Choroid plexus epithelial cell (primary cell): ENCODE data around the gene TRAPPC3L.
A peak's percentile ranks its signal among the peaks of the same experiment; 100 is the strongest.

Source experiments
- DNase-seq: peaks from one replicate; pipeline ENCODE4 v3.0.0-alpha.2; 2010; ENCODE audit warnings: low read depth
- H3K4me3 ChIP-seq: 2 replicates; pipeline ENCODE4 v1.5.1; 2011; ENCODE audit warnings: low read depth, mild to moderate bottlenecking, control low read depth, low read length, moderate library complexity
- CTCF ChIP-seq: conservative IDR thresholded peaks from 2 replicates; pipeline ENCODE4 v1.5.1; 2011; ENCODE audit warnings: low read depth, mild to moderate bottlenecking, control low read depth, inconsistent platforms, low read length, moderate library complexity

The TRAPPC3L gene

GRCh38 chr6:116568111-116568510 is 22.6 kb upstream of the TRAPPC3L start:
- H3K4me3 ChIP-seq: no peak overlapping the region
- no peak for TF ChIP-seq CTCF
- DNase-seq: no peak

GRCh38 chr6:116564921-116565872 is 19.7 kb upstream of the TRAPPC3L start:
- peak overlapping the region; percentile 51 for H3K4me3 ChIP-seq
- DNase-seq: no peak
- TF ChIP-seq CTCF: no peak

DNA sequence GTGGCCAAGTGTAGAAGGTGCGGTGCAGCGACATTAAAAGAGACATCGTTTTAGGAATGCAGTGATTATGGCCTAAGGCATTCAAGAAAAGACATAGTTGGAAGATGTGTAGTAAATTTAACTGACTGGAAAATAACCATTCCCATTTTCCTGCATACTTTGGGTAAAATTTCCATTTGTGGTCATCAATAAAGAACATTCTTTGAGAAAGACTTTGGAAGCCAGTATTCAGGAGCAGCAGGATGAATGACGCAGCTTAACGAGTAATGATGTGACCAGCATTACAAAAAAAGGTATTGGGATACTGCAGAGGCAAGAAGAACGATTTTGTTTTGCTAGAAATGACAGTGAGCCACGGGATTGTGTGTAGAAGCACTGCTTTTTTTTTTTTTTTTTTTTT is 18.8 kb upstream of the TRAPPC3L start:
- no peak for TF ChIP-seq CTCF
- H3K4me3 ChIP-seq: no peak overlapping the region
- no peak for DNase-seq

DNA sequence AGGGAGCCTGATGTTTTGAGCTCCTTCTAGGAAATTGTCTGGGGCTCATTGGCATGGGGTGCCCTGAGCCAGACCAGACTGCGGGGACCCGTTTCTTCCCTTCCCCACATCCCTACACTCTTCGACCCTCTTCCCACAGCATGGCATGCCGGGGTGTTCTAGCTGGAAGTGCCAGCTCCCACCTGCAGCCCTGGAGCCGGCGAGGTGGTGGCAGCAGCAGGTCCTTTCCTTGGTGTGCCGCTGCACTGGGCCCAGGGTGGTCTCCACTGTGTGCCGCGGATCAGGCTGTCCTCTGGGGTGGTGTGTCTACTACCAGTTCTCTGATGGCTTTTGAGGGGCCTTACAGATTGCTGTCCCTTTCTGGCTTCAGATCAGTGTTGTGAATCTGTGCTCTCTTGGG is 18.3 kb upstream of the TRAPPC3L start:
- no peak overlapping the region for H3K4me3 ChIP-seq
- no peak for DNase-seq
- no peak for TF ChIP-seq CTCF

DNA sequence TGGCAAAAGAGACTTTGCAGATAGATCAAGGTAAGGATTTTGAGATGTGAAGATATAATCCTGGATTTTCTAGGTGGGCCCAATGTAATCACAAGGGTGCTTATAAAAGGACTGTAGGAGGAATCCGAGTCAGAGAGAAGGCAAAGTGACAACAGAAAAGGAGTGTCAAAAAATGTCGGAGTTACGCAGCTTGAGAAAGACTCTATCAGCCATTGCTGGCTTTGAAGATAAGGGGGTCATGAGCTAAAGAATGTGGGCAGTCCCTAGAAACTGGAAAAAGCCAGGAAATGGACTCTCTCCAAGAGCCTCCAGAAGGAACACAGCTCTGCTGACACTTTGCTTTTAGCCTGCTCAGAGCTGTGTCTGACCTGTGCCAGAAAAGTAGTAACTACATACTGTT is 17.1 kb upstream of the TRAPPC3L start:
- no peak for DNase-seq
- no peak overlapping the region for H3K4me3 ChIP-seq
- no peak for TF ChIP-seq CTCF

DNA sequence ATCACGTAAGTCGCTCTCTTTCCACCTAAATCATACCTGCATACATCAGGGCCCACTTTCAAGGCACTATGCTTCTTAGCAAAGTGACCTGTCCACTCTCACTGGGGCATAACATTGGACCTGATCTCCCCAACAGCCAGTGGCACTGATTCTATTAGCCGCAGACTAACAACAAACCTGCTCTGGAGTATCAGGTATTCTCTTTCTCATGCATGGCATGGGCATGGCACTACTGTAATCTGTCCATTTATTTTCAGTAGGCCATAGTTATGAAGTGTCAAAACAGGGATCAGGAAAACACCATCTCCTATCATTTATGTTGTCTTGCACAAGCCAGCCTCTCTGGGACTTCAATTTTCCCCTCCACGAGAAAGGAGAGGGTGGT is 16.5 kb upstream of the TRAPPC3L start:
- no peak for DNase-seq
- H3K4me3 ChIP-seq: no peak overlapping the region
- TF ChIP-seq CTCF: no peak
